ENCODE measurements around the gene NRN1L.
A peak's percentile ranks its signal among the peaks of the same experiment; 100 is the strongest.

NRN1L gene

GRCh38 chr16:67923414-67924116 is 38.9 kb downstream of the NRN1L start:
- no peak for TF ChIP-seq CTCF (IDR thresholded peaks at IDR 0.05; ENCODE audit: low read depth, low read length)
- DNase-seq (ENCODE audit: low read depth, low spot score): no peak
- no peak overlapping the region for H3K4me3 ChIP-seq (ENCODE audit: low read depth, low read length)
- in situ Hi-C loops (cut with HindIII; ENCODE audit: low sequenced_read_pairs): no loop called here

GRCh38 chr16:67924140-67924906 is 39.6 kb downstream of the NRN1L start:
- in situ Hi-C loops (cut with HindIII; ENCODE audit: low sequenced_read_pairs): no loop called here
- no peak overlapping the region for H3K4me3 ChIP-seq (ENCODE audit: low read depth, low read length)
- no peak for DNase-seq (ENCODE audit: low read depth, low spot score)
- no peak for TF ChIP-seq CTCF (IDR thresholded peaks at IDR 0.05; ENCODE audit: low read depth, low read length)

GRCh38 chr16:67926181-67926750 is 41.6 kb downstream of the NRN1L start:
- H3K4me3 ChIP-seq (ENCODE audit: low read depth, low read length): no peak overlapping the region
- no peak for TF ChIP-seq CTCF (IDR thresholded peaks at IDR 0.05; ENCODE audit: low read depth, low read length)
- peak; percentile 27 for DNase-seq (ENCODE audit: low read depth, low spot score)
- in situ Hi-C loops (cut with HindIII; ENCODE audit: low sequenced_read_pairs): no loop called here

- TF ChIP-seq CTCF (IDR thresholded peaks at IDR 0.05; ENCODE audit: low read depth, low read length): no peak
- no peak overlapping the region for H3K4me3 ChIP-seq (ENCODE audit: low read depth, low read length)
- in situ Hi-C loops (cut with HindIII; ENCODE audit: low sequenced_read_pairs): no loop called here
- no peak for DNase-seq (ENCODE audit: low read depth, low spot score)
Observed at GRCh38 chr16:67927131-67927941, 42.7 kb downstream of the NRN1L start.

- in situ Hi-C loops (cut with HindIII; ENCODE audit: low sequenced_read_pairs): no loop called here
- DNase-seq (ENCODE audit: low read depth, low spot score): no peak
- H3K4me3 ChIP-seq (ENCODE audit: low read depth, low read length): no peak overlapping the region
- TF ChIP-seq CTCF (IDR thresholded peaks at IDR 0.05; ENCODE audit: low read depth, low read length): no peak
Observed at GRCh38 chr16:67928147-67928546, 43.5 kb downstream of the NRN1L start.

Measured in astrocyte of the spinal cord (primary cell).